ENCODE results near the gene RRAGC.

RRAGC gene, protein sequence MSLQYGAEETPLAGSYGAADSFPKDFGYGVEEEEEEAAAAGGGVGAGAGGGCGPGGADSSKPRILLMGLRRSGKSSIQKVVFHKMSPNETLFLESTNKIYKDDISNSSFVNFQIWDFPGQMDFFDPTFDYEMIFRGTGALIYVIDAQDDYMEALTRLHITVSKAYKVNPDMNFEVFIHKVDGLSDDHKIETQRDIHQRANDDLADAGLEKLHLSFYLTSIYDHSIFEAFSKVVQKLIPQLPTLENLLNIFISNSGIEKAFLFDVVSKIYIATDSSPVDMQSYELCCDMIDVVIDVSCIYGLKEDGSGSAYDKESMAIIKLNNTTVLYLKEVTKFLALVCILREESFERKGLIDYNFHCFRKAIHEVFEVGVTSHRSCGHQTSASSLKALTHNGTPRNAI

DNA sequence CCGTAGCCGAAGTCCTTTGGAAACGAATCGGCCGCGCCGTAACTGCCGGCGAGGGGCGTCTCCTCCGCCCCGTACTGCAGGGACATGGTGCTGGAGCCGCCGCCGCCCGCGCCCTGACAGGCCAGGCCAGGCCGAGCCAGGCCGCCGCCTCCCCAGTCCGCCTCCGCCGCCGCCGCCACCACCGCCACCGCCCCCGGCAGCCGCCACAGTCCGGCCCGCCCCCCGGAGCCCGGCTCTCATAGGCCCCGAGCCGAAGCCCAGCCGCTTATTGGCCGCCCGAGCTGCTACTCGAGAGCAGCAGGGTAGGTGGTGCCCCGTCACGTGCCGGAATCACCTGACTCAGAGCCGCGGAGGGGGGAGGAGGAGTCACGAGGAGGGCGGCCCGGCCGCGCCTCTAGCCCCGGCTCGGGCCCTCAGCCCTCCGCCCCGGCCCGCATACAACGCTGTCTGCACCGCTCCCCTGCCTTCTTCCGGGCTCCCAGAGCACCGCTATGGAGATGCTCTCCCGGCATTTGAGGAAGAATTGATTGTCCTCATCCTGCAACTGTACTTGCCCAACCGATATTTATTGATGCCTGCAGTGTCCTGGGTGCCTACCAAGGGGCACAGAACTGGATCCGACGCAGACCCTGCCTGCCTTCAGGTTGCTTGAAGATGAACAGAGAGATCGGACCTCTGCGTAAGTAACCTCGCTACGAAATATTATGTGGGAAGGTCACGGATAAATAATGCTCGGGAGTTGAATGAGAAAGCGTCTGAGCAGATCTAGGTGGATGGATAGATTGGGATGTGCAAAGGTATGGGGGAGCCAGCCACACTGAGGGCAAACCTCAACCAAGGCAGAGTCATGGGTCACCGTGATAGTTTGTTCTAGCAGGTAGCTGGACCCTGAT, at the start of gene RRAGC:
RRAGC (minus strand) TSS at position 212 of the 893 bp plus-strand sequence; CDS start at position 86, 126 bp downstream.
- DNase-seq (ENCODE audit: low spot score), result peak; percentile 100

DNA sequence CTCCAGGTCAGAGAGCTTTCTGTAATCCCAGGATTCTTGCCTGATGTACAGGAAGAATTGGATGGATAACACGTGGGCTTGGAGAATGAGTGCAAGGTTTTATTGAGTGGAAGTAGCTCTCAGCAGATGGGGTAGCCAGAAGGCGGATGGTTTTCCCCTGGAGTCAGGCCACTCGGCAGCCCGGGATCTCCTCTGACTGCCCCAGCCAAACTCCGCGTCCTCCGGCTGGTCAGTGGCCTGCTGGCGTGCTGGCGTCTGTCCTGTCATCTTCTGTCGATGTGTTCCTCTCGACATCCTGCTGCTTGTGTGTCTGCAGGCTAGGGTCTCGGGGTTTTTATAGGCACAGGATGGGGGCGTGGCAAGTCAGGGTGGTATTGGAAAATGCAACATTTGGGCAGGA, 49.2 kb upstream of the RRAGC start:
- no peak for DNase-seq (ENCODE audit: low spot score)

DNA sequence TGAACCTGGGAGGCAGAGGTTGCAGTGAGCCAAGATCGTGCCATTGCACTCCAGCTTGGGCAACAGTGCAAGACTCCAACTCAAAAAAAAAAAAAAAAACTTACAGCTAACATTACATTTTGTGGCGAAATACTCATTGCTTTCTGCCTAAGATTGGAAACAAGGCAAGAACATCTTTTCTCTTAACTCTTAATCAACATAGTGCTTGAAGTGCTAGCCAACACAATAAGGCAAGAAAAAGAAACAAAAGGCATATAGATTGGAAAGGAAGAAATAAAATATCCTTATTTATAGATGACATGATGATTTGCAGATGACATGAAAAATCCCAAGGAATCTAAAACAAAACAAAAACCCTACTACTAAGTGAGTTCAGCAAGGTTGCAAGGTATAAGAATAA, 46.4 kb upstream of the RRAGC start:
- DNase-seq (ENCODE audit: low spot score), result no peak

DNA sequence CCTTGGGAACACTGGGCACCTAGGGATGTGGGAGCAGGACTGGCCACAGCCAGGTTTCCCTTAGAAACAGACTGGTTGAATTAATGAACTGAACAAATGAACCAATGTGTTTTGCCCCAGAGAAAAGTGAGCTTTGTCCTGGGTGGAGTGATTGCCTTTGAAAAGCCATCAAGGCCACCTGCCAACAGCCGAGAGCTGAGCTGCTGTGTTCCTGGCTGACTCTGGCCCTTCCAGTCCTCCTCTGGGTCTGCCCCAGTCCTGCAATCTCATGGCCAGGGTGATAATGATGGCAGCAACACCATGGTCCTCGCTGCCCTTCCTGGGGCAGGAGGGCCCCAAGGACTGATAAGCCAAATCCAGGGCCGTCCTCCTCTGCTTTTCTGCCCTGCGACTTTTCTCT, 40.0 kb upstream of the RRAGC start:
- DNase-seq (ENCODE audit: low spot score), result no peak

DNA sequence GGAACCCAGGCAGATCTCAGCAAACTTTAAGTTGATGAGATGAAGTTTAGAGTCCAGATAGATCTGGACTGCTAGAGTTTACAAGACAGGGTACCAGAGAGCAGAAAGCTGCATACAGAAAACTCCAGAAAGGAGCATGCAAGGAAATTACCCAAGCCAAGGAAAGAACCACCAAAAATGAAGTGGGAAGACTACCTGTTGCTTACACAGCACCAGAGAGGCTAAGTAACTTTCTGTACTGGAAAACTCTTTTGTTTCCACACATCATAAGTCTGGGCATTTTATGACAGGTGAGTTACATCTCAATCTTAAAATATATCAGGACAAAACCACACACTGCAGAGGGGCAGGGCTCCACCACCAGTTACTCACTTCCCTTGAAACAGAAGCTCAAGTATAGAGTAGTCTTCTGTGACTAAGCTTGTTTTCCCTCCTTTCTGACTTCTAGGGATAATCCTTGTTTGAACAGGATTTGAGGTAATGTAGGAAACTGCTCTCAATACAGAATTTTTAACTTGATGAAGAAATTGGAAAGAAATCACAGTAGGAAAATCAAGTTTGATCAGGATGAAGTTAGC, 39.2 kb upstream of the RRAGC start:
- peak; percentile 18 for DNase-seq (ENCODE audit: low spot score)

DNA sequence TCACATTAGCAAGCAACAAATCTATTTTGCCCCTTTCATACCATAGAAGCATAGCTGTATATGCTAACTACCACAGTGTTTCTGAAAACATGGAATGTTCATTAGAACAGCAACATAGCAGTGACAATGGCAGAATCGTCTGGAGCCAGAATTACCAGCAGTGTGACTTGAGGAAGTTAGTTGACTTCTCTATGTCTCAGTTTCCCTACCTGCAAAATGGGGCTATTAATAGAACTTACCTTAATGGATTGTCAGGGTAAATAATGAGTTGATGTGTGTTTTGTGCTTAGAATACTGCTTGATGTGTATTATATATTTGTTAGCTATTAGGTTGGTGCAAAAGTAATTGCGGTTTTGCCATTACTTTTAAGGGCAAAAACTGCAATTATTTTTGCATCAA, 36.6 kb upstream of the RRAGC start:
- DNase-seq (ENCODE audit: low spot score), result no peak

DNA sequence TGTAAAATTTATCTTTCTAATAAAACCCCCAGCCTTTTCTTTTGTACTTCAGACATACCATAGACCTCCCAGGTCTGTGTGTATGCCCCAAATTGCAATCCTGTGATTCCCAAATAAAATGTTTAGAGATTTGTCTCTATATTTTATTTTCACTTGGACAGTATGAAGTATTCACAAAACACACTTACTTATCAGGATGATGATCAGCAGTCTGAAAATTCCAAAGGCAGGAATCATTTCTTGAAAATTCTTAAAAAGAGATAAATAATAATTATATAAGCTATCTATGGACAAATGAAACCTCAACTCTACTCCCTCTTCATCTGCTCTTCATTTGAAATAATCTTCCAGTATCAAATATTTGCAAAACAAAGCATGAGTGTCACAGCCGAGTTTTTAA, 33.4 kb upstream of the RRAGC start:
- peak; percentile 29 for DNase-seq (ENCODE audit: low spot score)

DNA sequence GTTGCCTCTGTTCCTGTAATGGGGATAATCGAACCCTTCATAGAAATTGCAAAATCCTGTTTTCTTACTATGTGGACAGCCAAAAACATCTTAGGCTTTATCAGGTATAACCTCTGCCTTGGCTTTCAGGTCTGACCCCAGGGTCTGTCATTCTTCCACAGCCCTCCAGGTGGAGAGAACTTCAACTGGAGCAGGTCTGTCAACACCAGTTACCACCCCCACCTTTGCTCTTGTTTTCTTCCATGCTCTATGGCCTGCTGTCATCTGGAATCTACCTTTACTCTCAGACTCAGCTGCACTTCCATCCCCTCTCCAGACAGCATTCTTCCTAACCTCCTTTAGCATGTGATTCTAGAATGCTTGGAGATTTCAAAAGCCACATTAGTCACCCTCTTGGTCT, 32.2 kb upstream of the RRAGC start:
- DNase-seq (ENCODE audit: low spot score), result peak; percentile 30

DNA sequence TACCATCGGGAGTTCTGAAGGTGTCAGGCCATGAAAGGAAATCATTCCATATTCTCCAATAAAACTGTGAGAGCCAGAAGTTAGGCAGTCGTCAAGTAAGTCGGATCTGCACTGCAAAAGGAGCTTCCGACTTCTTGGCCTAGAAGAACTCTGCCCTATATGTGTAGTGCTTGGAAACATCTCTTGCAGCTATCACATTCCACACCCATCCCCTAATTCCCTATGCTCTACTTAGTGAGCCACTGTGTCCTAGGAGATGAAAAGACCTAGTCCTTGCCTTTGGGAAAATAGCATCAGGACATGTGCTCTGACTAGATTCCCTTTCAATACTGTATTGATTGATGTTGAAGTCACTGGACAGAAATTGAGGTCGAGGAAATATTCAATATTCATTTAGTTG, 30.0 kb upstream of the RRAGC start:
- no peak for DNase-seq (ENCODE audit: low spot score)

DNA sequence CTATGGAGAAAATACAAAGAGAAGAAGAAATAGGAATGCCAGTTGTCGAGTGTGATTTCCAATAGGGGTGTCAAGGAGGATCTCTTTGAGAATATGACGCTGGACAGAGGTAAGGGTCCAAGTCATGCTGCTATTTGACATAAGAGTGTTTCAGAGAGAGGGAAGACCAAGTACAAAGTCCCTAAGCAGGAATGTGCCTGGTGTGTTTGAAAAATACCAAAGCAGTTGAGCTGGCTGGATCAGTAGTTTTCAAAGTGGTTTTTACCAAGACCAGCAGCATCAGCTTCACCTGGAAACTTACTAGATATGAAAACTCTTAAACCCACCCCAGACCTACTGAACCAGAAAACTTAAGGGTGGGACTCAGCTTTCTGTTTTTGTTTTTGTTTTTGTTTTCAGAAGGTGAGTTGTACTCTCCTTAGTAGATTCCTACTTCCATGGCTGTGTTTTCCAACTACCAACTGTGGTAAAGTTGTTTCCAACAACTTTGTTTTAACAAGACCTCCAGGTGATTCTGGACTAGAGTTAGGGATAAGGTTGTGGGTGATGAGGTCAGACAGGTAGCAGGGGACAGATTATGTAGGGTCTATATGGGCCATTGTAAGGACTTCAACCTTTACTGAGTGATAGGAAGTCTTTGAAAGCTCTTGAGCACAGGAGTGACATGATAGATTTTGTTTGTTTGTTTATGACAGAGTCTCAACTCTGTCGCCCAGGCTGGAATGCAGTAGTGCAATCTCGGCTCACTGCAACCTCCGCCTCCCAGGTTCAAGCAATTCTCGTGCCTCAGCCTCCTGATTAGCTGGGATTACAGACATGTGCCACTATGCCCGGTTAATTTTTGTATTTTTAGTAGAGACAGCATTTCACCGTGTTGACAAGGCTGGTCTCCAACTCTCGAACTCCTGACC, 29.1 kb upstream of the RRAGC start:
- no peak for DNase-seq (ENCODE audit: low spot score)

DNA sequence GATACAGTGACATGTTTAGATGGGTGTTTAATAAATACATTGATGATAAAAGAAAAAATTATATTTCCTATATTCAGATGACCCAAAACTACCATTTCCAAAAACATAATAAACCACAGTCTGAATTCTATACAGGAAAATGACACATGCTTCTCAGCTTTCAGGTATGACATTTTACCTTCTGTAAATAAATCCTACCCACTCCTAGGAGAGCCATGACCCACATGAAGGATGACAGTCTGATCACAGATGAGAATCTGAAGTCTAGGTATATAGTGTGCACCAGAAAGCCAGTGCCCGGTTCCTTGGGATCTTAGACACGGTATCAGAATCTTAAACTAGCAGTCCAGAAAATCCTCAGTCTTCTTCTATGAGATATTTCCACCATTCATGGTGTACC, 25.5 kb upstream of the RRAGC start:
- no peak for DNase-seq (ENCODE audit: low spot score)

DNA sequence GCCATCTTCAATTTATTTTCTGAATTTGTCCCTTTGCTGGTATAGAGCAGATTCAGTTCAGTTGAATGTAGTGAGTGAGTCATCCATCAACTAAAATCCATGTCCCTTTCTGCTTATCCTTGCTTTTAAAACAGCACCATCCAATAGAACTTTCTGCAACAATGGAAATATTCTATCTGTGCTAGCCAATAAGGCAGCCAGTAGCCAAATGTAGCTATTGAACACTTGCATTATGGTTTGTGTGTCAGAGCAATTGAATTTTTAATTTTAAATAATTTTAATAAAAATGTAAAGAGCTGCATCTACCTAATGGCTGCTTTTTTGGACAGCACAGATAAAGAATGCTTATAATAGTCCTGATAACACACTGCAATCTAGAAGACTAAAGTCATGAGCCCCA, 21.9 kb upstream of the RRAGC start, which contains the start of gene GJA9:
GJA9 (minus strand) TSS at position 101 of the 400 bp plus-strand sequence. CDS start 5,489 bp downstream, outside the sequence.
- no peak for DNase-seq (ENCODE audit: low spot score)

DNA sequence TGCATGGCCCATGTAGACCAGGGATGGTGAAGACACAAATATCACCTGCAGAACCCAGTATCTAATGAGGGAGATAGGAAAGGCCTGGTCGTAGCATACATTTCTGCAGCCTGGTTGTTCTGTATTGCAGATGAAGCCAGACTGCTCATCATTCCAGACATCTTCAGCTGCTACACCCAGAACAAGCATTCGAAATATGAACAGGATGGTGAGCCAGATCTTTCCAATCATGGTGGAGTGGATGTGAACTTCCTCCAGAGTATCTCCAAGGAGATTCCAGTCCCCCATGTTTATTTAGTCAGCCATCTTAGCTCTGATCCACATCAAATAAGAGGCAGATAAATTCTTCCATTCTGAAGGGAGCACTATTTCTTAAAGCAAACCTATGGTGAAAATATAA, 16.2 kb upstream of the RRAGC start:
- no peak for DNase-seq (ENCODE audit: low spot score)

DNA sequence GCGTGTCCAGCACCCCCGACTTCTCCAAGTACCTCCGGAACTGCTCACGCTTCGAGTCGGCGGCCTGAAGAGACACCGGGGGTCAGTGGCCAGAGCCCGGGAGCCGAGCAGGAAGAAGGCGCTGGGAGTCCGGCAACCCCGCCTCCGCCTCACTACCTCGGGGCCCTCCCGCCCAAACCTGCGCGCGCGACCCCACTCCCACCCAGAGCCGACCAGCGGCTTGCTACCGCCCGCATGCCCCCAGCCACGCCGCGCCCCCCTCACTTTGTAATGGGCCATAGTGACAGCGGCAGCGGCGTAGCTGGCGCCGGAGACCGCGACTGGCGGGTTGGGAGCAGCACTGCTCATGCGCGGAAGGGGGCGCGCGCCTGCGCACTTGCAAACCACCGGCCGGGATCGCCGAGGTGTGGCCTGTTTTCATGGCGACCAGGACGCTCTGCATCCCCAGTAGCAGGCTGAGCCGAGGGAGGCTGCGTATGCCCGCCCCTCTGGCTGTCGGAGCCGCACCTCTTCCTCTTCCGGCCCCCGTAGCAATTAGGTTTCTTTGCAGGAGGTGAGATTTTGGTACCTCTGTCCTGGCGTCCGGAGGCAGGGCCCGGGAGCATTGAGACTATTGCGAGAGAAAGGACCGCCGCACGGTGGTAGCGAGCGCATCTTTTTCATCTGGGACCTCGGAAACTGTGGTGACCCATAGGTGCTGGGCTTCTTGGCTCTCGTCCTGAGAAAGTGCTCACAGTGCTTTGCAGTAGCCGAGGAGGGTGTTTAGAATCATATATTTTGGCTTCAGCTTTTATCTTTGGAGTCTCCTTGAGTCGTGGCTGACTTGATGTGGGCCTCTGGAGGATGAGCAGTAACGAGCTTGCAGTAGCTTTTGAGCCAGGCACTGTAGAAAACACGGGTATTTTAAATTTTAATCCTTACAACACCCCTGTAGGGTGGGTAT, 13.7 kb upstream of the RRAGC start, which contains the start of gene MYCBP:
MYCBP (minus strand) TSS at position 322 of the 943 bp plus-strand sequence; CDS start at position 279, 43 bp downstream.
- peak; percentile 99 for DNase-seq (ENCODE audit: low spot score)

DNA sequence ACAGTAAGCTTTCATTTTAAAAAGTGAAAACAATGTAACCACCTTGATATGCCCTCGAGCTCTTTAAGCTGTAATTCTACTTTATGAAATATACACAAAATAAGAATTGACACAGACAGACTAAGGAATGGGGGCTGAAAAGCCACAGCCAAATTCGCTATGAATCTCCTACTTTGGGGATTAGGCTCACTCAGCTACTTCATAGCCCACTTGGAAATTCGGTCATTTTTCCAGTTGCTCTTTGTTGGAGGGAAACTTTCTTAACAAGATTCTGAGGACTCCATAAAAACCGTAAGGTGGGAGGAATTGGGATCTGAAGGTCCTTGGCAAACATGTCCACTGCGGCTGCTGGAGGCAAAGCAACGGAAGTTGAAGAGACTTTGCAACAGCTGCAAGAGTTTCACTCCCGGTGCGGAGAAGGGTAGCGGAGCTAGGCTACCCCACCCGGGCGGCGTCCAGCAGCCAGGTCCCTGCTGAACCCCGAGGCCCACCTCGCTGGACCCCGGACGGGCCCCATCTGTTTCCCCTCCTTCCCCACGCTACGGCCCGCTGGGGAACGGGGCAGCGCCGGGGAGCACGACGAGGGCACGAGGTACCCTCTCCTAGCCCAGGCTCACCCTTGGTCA, 12.9 kb upstream of the RRAGC start:
- DNase-seq (ENCODE audit: low spot score), result peak; percentile 46

DNA sequence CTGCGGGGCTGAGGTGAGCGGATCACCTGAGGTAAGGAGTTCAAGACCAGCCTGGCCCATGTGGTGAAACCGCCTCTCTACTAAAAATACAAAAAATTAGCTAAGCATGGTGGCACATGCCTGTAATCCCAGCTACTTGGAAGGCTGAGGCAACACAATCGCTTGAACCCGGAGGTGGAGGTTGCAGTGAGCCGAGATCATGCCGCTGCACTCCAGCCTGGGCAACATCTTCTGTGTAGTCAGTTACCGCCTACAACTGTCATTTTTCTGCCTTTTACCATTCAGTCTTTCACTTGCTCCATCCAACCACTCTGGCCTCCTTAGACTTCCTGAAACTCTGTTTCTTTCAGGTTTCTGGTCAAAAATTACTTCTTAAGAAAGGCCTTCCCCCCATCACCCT, 11.4 kb upstream of the RRAGC start:
- DNase-seq (ENCODE audit: low spot score), result no peak

DNA sequence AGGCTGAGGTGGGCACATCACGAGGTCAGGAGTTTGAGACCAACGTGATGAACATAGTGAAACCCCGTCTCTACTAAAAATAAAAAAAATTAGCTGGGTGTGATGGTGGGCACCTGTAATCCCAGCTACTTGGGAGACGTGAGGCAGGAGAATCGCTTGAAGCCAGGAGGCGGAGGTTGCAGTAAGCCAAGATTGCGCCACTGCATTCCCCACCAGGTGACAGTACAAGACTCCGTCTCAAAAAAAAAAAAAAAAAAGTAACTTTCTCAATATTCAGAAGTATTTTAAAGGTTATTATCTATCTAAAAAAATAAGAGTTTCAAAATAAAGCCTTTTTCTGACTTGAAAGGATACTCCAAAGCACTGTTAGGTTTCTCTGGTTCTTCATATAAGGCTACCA, 7.6 kb upstream of the RRAGC start:
- DNase-seq (ENCODE audit: low spot score), result no peak

DNA sequence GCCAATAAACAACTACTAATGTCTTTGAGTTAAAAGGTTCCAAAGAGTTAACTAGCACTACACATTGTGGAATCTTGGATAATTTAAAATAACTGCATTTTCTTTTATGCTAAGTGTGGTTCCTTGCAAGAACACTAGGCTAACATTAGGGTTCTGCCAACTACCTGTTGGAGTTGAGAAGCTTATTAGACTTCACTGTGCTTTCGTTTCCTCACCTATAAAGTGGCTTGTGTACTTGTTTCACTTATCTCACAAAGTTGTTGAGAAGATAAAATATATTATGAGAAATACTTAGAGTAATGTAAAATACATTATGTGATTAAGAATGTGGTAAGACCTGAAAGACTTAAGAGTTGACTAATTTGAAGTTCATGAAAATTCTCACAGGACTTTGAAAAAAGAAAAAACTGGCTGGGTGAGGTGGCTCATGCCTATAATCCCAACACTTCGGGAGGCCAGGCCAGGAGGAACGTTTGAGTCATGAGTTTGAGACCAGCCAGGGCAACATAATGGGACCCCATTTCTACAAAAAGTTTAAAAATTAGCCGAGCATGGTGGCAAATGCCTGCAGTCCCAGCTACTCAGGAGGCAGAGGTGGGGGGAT, 5.6 kb upstream of the RRAGC start:
- no peak for DNase-seq (ENCODE audit: low spot score)

DNA sequence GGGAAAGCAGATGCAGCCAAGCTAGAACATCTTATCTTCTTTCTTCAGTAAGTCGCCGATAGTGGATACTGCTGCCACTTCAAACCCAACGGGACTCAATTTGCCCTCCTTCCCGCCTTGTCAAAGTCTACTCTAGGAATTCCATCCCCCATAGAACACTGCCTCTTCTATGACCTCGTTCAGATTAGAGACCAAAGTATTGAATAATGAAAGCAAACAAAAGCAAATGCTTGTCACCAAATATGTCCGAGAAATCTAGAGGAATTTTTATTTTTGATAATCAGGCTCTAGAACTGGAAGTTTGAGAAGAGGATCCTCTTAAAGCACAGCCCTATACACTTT, 853 bp upstream of the RRAGC start:
- DNase-seq (ENCODE audit: low spot score), result peak; percentile 16

All from GM03348 (cell line).